C4-2B (cell line): ENCODE data around the gene MRPL20.
A peak's percentile ranks its signal among the peaks of the same experiment; 100 is the strongest.

Experiments used
- H3K27ac ChIP-seq: fragments of 450-650 bp; 2 replicates; pipeline ENCODE4 v1.5.1; 2017
- CTCF ChIP-seq: fragments of 450-650 bp; conservative IDR thresholded peaks from 2 replicates; pipeline ENCODE4 v1.5.1; 2017; ENCODE audit warnings: mild to moderate bottlenecking
- ZFX ChIP-seq: fragments of 450-650 bp; IDR thresholded peaks from 2 replicates; pipeline ENCODE4 v1.6.1; 2017

The MRPL20 gene

DNA sequence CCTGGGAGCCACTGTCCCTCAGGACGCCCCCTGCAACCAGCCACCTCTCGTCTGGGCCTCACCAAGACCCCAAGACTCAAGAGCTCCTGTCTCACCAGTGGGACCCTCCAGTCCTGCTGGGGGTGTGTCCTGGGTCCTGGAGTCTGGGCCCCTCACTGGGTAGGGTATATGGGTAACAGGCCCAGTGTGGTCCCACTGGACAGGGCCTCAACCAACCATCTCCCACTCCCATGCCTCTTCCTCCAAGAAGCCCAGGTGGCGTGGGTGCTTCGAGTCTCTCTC lies 27.7 kb upstream of the MRPL20 start:
- H3K27ac ChIP-seq = peak overlapping the region; percentile 100
- TF ChIP-seq CTCF (no peak), ZFX (no peak)

DNA sequence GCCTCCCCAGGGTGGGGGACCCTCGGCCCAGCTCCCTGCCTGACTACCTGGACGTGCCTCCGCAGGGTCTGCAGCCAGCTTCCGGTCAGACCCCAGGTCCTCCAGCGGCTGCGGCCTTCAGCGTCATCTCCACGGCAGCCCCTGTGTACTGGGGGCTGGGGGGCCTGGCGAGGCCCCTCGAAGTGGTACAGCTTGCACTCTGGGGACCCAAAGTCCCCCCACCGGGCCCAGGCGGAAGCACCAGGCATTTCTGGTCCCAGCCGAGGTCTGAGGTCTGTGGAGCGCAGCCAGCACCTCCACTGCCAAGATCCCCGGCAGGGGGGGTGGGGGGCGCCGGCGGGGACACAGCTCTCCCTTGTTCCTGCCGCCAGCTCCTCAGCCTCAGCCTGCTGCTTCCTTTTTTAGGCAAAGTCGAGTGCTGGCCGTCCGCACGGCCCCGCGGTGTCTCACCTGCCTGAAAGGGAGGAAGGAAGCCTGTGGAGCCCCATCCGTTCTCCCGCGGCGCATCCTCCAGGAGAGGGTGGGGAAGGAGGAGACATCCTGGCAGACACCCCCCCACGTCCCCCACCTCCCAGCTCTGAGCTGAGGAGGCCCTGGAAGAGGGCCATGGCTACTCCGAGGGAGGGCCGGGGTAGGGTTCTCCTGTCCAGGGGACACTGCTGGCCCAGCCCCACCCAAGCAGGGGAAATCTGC lies 27.2 kb upstream of the MRPL20 start:
- TF ChIP-seq ZFX (no peak), CTCF (no peak)
- H3K27ac ChIP-seq = peak overlapping the region; percentile 100

- no peak for TF ChIP-seq ZFX
- TF ChIP-seq CTCF = no peak
- H3K27ac ChIP-seq = peak overlapping the region; percentile 100
Observed at GRCh38 chr1:1433804-1434130, 26.7 kb upstream of the MRPL20 start.

- TF ChIP-seq CTCF (no peak), ZFX (peak; percentile 77; the same call in 1 of the 2 replicates)
- H3K27ac ChIP-seq = peak overlapping the region; percentile 100
Observed at GRCh38 chr1:1432951-1433803, 26.1 kb upstream of the MRPL20 start.

- TF ChIP-seq CTCF (no peak), ZFX (no peak)
- H3K27ac ChIP-seq = peak overlapping the region; percentile 100
Observed at GRCh38 chr1:1432274-1432950, 25.3 kb upstream of the MRPL20 start.

- no peak for TF ChIP-seq CTCF
- TF ChIP-seq ZFX = no peak
- H3K27ac ChIP-seq = peak overlapping the region; percentile 100
Observed at GRCh38 chr1:1431845-1432273, 24.8 kb upstream of the MRPL20 start.
